Hematopoietic multipotent progenitor cell treated with erythropoietin and hydrocortisone succinate and interleukin-3 and kit ligand, for 4 days (in vitro differentiated cells): ENCODE data around the gene SIRPB2.
A peak's percentile ranks its signal among the peaks of the same experiment; 100 is the strongest.

ENCODE experiments used
- DNase-seq: peaks from one replicate; pipeline ENCODE4 v3.0.0-alpha.2; 2015

Gene SIRPB2

DNA sequence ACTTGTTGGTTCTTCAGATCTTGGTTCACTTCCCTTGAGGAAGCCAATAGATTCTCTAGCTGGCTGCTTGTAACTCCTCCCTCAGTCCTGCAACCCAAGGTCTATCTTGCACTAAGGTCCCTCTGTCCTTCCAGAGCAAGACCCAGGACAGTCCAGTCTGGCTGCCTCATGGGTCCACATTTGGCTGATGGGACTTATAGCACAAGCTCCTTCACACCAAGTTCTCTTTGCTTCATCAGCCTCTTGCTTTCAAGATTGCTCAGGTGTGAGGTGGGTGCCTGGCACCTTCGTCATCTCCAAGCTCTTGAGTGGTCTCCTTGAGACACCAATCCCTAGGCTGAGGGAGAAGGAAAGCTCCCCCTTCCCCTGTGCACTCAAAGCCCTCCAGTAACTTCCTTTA is 52.9 kb downstream of the SIRPB2 start:
- DNase-seq: no peak

GRCh38 chr20:1437235-1437904 is 53.9 kb downstream of the SIRPB2 start:
- peak; percentile 87 for DNase-seq

- no peak for DNase-seq
Observed at GRCh38 chr20:1436263-1436662, 55.0 kb downstream of the SIRPB2 start.

GRCh38 chr20:1435337-1435699 is 55.9 kb downstream of the SIRPB2 start:
- no peak for DNase-seq

GRCh38 chr20:1434571-1435336 is 56.5 kb downstream of the SIRPB2 start:
- peak; percentile 95 for DNase-seq

GRCh38 chr20:1431158-1431557 is 60.1 kb downstream of the SIRPB2 start:
- DNase-seq: no peak

DNA sequence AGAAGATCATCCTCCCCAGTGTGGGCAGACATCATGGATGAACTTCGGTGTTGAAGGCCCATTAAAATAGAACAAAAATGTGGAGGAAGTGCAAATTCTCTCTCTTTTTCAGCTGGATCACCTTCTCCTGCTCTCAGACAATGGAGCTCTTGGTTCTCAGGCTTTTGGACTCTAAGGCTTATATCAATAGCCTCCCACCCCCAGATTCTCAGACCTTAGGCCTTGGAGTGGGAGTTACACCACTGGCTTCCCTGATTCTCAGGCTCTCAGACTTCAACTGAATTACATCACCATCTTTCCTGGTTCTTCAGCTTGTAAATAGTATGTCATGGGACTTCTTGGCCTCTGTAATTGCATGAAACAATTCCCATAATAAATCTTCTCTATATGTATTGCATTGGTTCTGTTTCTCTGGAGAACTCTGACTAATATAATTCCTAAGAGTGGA is 61.2 kb downstream of the SIRPB2 start:
- DNase-seq: no peak

- no peak for DNase-seq
Observed at GRCh38 chr20:1429143-1429728, 62.0 kb downstream of the SIRPB2 start.

- DNase-seq: peak; percentile 22
Observed at GRCh38 chr20:1427457-1428054, 63.7 kb downstream of the SIRPB2 start.

- DNase-seq: no peak
Observed at GRCh38 chr20:1426231-1426849, 64.9 kb downstream of the SIRPB2 start.
